Right renal pelvis (tissue), 4 donors: ENCODE results near the gene CADM1. TPM values are rescaled to one million over a fixed set of nuclear protein-coding genes. Genes with fewer than 3 reads are reported as not detected.

Source experiments
- DNase-seq, 4 donors: peaks; one replicate each; pipeline ENCODE4 v3.0.0-alpha.2; 2013; ENCODE audit warnings: low read depth in 4 of 4, low spot score in 3 of 4, missing footprints in 1 of 4
- polyA plus RNA-seq, 4 donors: library from polyadenylated mRNA; unstranded; fragments of 120-200 nt; gene quantifications; one replicate each; pipeline ENCODE4 v1.2.1, GENCODE V29; 2013; ENCODE audit not compliant: insufficient read length in 4 of 4

Gene CADM1
- polyA plus RNA-seq, 4 donors: 126 to 146 (median 136) TPM

DNA sequence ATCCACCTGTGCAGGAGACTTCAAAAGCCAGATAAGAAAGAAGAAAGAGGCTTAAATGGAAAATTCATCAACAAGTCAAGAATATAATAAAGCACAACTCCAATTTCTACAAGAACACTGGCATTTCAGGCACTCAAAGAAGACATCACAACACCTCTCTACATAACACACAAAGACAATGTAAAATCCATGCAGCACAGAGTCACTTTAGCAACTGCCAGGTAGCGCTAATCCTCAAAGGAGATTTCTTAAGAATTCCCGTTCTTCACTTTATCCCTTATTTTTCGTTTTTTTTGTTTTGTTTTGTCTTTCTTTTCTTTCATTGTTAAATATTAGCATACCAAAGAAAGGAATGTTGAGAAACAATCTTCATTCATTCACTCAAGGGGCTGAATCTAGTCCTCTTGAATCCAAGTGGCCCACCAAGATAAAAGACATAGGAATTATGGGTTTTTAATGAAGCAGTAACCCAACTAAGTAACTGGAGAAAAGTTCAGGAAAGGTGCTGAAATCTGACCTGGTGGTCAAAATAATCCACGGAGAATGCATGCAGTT lies 95.0 kb downstream of the CADM1 start:
- DNase-seq: no peak

DNA sequence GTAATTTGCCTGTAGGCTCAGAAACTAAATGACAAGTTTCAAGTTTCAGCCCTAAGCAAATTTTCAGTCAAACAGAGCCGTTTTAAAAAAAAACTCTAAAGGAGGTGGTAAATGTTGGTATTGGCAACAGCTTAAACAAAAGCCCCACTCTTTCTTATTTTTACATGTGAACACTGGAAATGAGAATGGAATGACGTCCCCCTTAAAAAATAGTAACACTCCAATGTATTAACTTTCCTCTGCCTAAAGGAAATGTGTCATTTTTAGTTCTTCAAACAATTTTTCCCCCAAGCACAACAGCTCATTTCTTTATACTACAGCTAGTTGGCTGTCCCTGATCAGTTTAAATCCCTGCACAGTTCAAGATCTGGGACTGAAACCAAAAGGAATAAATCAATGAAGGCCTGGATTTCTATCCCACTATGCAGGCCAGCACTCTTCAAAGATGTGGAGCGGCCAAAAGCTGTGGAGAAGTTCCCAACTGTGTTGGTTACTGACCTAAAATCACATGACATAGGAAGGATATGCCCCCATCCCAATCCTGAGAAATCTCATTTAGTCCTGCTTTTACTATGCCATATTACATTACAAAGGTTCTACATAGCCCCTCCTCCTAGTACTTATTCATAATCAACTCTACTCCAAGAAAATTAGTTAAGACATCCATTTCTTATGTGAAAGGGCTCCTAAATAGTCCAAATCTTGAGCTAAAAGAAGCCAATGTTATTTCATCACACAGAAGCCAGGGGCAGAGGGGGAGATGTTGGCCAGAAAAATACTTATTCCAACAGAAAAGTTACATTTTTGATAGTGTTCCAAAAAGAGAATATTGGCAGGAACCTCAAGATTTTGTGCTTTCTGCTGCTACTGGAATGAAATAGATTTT lies 95.9 kb downstream of the CADM1 start:
- DNase-seq: peak in 2 of 4 donors; percentile 48 to 65

DNA sequence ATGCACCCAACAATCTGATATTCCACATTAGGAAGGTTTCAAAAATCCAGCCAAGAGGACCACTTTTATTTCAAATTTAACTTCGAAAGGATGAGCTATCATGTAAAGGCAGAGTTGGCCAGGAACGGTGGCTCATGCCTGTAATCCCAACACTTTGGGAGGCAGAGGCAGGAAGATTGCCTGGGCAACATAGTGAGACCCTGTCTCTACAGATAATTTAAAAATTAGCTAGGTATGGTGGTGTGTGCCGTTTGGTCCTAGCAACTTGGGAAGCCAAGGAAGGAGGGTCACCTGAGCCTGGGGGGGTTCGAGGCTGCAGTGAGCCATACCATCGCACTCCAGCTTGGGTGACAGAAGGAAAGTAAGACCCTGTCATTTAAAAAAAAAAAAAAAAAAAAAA lies 96.7 kb downstream of the CADM1 start:
- DNase-seq: no peak

DNA sequence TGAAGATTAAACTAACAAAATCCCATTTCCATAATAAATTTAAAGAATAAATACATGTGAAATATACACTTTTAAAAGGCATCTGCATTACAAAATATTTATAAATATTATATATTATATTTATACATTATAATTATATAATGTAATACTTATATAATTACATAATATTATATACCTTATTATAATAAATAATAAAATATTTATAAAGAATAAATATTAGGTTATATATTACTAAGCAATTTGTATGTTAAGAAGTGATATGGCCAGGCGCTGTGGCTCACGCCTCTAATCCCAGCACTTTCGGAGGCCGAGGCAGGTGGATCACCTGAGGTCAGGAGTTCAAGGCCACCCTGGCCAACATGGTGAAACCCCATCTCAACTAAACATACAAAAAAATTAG lies 97.8 kb downstream of the CADM1 start:
- DNase-seq: no peak

DNA sequence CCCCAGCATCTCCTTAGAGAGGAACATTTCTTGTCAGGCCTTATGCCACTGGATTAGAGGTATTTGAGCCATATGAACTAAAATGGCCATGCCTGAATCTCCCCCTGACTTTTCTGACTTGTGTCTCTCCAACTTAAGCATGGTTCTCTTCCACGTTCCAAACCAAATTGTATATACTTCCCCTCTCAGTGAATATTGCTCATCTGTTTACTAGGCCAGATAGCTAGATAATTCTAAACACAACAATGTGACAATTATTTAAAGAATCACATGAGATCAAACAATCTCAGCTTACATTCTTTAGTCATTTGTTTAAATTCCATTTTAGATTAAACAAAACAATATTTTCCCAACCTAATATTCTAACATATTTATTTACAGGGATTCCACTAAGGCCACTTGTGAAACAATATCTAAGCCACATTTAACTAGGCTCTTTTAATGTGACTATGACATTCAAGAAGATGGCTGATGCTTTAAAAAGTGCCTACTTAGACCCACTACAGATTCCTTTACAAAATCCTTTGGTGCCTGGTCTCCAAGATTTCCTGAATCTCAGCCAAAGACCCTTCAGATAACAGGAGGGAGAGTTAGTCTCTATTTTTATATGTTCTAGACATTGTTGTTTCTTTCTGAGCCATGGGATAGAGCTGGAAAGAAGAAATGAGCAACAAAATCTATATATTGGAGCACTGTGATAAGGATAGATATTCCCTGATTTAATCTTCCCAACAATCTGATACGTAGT lies 105.7 kb downstream of the CADM1 start:
- DNase-seq: no peak

DNA sequence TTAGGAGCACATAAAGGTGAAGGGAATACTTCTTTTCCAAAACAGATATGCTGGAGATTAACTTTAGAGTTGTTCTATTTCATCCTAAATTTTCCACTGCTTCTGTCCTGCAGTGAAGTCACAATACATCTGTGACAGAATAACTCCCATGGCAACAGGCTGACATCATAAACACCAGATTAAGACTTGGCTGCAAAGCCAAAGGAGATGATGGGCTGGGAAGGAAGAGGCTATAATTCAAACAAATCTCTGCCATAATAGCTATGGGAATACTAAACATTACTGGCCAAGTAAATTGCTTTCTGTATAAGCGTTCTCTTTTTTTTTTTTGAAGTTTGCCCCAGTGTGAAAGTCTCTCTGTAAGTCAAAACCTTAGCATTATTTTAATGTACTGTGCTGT lies 107.7 kb downstream of the CADM1 start:
- no peak for DNase-seq

DNA sequence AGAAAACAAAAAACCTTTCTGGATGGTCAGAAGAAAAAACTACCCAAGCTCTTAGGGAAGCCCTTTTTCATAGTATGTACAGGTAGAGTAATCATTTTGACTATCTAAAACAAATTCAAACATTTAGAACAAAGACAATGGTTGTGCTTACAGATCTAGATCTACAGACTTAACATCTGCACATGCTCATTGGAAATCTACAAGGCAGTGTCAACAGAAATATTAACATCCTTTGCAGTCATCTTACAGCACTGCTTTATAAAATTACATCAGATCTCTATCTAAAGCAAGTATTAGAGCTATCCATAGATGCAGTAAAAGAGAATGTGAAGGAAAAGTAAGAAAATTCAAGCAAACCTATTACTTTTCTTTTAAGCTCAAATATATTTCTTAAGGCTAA lies 110.3 kb downstream of the CADM1 start:
- DNase-seq: no peak

DNA sequence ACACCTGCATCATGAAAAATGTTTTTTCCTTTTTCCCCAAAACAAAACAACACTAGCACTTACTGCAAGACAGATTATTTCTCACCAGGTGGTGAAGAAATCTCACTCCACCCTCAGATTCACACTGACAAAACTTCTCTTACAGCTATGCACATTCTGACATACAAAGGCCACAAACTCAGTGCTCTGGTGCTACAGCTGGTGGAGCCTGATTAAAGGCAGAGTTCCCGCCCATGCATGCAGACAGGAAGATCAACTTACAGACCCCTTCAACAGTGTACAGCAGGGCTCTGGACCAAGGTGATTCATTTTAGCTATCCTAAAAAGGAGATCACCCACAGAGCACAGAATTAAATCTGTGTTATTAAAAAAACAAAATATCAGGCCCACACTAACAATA lies 112.6 kb downstream of the CADM1 start:
- no peak for DNase-seq

DNA sequence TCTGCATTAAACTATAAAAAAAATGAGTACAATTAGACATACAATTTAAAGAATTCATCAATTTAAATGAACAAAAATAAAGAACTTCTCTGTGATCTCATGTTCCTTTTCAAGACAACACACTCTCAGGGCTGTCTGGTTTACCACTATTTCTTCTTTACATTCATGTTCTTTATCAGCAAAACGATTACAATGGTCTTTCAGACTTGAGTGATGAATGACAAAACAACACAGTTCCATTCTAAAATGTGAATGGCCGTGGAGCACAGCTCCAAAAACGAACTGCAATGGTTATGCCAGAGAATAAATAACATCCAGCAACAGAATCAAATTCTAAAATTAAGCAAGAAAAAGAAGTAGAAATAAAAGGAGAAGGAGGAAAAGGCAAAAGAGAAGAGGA lies 113.1 kb downstream of the CADM1 start:
- DNase-seq: no peak

DNA sequence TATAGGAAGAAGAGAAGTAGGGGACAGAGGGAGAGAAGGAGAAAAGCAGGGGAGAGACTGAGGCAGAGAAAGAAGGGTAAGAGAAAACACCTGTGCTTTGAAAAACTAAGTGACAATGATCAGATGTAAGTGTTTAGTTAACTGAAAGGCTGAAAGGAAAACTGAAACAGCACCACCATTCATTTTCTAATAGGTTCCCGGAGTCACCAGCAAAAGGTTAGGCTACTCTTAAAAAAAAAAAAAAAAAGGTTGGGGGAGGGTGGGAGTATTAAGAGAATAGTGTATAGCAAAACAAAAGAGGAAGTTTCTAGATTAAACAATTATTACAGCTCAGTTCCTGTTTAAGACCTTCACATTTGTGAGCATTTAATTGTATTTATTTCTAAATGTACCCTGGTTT lies 113.8 kb downstream of the CADM1 start:
- DNase-seq: no peak

DNA sequence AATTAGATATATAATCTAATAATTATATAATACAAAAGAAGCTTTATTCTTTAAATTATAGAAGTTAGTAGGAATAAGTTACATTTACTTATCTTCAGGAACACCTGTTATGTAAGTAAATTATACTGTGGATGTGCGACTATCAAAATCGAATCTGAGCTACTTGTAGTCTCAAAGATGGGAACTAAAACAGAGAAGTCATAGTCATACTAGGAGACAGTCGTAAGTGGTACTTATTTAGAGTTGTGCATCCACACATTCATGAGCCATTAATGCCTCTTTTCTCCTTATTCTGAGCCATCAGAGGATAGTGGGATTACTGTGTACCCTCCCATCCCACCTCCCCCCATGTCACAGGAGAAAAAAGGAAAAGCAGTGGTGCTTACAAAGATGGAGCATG lies 114.4 kb downstream of the CADM1 start:
- DNase-seq: no peak

DNA sequence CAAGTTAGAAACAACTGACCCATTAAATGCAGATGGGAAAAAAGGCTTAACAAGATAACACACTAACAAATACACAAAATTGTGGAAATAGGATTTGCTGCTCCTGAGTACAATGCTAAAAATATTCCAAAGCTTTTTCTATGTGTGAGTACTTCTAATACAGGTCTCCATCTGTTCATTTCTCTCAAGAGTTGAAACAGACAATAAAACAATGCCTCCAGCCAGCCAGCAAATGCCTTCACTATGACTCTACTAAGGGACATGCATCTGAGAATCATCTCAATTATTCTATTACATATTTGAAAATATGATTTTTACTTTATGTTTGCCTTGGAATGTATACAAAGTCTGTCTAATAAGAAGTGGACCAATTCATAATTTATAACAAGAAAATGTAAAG lies 119.0 kb downstream of the CADM1 start:
- DNase-seq: no peak

DNA sequence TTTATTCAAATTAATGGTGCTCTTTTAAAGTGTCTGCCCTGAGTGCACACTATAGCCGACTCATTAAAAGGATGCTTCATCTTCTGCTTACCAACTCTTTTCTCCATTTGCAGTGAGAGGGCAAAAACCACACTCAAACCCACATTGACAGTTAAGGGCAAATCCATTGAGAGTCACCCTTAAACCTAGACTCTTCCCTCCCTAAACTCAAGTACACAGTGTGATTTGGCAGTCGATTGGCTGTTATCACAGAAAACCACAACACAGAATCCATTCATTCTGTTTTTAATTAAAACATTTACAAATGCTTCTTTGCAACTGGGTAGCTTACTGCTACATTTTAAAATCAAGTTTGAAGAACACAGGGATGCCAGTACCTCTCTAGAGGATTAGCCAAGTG lies 120.0 kb downstream of the CADM1 start:
- DNase-seq: no peak

DNA sequence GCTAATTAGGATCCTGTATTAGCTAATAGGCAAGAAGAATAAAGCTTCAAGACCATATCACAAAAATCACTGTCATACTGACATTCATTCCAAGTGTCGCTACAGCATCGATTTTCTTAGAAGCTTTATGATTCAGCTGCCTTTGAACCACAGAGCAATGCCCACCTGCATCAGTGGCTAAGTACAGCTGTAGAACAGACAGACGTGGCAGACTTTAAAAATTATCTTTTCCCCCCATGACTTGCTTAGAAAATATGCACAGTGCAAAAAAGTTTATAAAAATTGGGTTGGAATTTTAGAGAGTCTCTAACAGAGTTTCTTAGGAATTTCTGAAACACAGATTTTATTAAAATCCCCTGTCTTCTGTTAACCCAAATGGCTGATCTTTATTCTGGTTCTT lies 120.8 kb downstream of the CADM1 start:
- DNase-seq: no peak

DNA sequence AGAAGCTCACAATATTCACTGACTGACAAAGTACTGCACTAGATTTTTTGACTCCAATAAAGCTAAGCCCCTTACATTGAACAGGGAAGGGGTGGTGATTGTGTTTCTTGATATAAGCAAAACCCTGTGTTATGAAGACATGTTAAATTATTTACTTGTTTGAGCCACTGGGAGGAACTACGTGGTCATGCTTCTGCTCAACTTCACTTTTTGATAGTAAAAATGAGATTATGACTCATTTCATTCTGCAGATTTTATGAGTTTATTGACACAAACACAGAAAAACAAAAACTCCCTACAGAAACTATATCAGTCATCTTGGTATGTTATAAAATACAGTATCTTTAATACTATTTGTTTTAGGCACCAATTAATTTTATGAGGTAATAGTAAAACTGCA lies 124.7 kb downstream of the CADM1 start:
- no peak for DNase-seq

DNA sequence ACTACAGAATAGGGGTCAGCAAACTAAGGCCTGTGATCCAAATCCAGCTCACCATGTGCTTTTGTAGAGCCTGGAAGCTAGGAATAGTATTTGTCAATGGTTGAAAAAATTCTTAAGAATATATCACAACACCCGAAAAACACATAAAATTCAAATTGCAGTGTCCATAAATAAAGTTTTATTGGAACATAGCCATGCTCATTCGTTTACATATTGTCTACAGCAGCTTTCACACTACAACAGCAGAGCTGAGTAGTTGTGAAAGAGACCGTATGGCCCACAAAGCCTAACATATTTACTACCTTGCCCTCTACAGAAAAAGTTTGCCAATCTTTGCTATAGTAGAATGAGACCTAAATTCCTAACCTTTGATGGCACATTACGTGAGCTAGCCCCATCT lies 125.7 kb downstream of the CADM1 start:
- DNase-seq: no peak

DNA sequence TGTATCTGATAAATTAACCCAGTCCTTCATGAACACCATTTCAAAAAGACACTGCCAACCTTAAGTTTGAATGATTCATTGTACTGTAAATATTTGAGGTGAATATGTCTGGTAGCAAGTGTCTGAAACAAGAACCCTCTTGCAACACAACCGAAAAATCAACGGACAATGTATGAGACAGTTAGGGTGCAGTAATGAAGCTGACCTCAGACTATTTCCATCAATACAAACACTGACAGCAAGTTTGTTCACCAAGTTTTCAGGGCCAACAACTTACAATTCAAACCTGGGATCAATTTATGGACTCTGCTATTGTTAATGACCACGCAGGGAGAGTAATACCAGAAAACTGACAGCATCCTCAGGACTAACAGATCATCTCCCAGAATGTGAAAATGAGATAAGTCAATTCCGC lies 126.3 kb downstream of the CADM1 start:
- no peak for DNase-seq

DNA sequence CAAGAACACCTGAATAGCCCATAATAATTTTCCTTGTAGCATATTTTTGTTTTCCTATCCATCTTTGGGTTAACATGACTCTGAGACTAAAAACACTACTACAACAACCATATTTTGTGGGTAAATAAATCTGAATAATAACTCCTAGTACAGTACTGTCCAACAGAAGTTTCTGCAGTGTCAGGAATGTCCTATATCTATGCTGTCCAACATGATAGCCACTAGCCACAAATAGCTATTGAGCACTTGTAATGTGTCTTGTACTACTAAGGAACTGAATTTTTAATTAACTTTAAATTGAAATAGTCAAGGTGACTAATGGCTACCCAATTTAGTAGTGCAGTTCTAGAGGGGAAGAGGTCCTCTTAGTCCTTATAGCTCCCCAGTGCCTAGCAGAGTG lies 135.6 kb downstream of the CADM1 start:
- DNase-seq: no peak

DNA sequence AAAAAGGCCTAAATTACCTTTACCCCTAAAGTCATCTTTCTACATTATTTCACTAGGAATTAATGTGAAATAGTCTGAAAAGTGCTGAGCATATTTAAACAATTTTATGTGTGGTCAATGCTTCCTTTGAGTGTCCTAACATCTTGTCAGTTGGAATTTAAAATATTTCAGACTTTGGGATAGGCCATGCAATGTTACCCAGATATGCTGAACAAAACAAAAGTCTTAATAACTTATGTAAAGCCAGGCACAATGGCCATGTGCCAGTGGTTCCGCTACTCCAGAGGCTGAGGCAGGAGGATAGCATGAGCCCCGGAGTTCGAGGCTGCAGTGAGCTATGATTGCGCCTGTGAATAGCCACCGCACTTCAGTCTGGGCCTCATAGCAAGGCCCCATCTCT lies 137.4 kb downstream of the CADM1 start:
- no peak for DNase-seq

DNA sequence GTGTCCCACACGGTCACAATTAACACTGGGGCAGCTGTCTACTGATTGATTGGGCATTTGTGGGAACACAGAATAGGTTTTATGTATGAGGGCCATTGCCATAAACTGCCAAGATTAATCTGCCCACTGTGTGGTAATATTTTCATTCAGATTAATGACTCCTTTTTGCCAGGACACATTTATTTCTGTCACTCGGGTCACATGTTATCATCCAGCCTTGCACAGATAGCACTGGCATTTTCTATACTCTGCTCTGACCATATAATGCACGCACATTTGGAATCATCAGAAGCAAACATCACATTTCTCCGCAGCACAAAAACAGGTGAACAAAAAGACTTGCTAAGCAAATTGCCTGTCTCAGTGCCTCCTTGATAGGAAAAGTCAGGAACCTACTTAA lies 138.3 kb downstream of the CADM1 start:
- DNase-seq: no peak

DNA sequence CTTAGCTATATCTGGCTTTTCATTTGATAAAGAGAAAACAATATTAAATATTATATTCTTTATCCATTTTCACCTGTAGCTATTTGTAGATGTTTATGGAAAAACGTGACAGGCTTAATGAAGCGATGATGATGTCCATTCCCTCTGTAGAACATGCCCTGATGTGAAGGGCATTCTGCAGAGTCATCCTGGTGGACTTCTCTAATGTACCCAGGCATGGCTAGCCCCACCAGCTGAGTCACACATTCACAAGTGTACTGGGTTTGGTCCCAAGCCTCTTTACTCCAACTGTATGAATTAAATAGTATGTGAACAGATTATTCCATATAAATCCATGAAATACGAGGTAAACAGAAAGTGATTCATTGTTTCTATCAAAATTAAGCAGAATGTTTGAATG lies 139.3 kb downstream of the CADM1 start:
- DNase-seq: no peak

DNA sequence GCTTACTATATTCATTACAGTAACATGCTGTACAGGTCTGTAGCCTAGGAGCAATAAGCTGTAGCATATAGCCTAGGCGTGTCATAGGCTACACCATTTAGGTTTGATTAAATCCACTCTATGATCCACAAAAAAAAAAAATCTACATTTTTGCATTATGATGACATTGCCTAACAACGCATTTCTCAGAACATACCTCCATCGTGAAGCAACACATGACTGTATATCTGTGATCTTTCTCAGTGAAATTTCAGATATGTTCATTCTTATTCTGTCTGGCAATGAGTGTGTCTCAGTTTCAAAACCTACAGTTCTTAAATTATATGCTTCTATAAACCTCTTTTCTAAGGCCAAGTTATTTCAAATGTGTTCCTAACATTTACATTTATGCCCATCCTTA lies 140.3 kb downstream of the CADM1 start:
- no peak for DNase-seq
